NCI-H460 (cell line): ENCODE measurements around the gene TRIM49C. TPM values are rescaled to one million over a fixed set of nuclear protein-coding genes. Genes with fewer than 3 reads are reported as not detected.
"Not testable (repeated sequence)": the region's sequence is repeated elsewhere in the genome, so short reads cannot be mapped to it uniquely, and the experiment has no call there.

Source experiments
- DNase-seq: peaks from one replicate; pipeline ENCODE4 v3.0.0-alpha.2; 2016; ENCODE audit warnings: low read depth; ENCODE audit errors: extremely low read depth
- polyA plus RNA-seq: library from polyadenylated mRNA; depleted of rRNA; stranded (reverse); fragments of >200 nt; gene quantifications from 2 replicates; pipeline ENCODE4 v1.2.3, GENCODE V29; 2014; cell fraction: nucleus; rRNA removed
- small RNA-seq, 2 experiments: library from RNA; depleted of rRNA; stranded (forward); fragments of <200 nt; gene quantifications; one replicate each; pipeline ENCODE3, GENCODE V24; 2014
- total RNA-seq: library from RNA; depleted of rRNA; stranded (reverse); fragments of >200 nt; shearing (Covaris generic); gene quantifications from 2 replicates; pipeline ENCODE4 v1.2.3, GENCODE V29; 2014; rRNA removed

TRIM49C gene, protein sequence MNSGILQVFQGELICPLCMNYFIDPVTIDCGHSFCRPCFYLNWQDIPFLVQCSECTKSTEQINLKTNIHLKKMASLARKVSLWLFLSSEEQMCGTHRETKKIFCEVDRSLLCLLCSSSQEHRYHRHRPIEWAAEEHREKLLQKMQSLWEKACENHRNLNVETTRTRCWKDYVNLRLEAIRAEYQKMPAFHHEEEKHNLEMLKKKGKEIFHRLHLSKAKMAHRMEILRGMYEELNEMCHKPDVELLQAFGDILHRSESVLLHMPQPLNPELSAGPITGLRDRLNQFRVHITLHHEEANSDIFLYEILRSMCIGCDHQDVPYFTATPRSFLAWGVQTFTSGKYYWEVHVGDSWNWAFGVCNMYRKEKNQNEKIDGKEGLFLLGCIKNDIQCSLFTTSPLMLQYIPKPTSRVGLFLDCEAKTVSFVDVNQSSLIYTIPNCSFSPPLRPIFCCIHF
- total RNA-seq, result not detected in 2 replicates
- polyA plus RNA-seq, result not detected in 2 replicates

DNA sequence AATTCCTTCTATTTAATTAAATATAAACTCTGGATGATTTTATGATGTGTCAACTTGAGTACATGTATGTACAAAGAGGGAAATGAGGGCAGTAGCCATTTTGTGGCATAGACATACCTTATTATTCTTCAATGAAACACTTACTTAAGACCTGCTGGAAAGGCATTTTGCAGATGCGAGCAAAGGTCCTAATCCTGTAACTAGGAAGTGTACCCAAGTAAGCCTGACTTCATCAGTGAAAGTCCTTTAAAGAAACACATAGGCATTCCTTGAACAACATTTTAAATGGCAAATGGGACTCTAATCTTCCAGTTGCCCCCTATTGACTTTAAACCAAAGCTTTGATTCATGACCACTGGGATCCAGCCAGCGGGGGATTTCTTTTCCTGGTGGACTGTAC lies at the start of gene TRIM49C:
Gene TRIM49C, plus strand, starts transcription at position 301 of the 400 bp plus-strand sequence. CDS start 4,106 bp downstream, outside the sequence.
- not testable (repeated sequence) for DNase-seq

DNA sequence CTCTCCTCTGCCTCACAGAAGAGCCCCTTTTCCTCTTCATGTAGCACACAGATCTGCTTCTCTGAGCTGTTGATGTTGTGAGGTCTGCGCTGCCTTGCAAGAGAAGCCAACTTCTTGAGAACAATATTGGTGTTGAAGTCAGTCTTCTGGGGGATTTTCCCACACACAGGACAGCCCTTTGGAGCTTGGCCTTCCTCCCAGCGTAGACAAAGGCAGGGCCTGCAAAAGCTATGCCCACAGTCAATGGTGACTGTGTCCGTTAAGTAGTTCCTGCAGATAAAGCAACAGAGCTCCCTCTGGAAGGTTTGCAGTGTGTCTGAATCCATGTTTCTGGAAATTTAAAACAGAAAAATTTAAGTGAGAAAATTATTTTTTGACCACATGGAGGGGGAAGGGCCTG lies 6.7 kb upstream of the TRIM49C start:
- not testable (repeated sequence) for DNase-seq

DNA sequence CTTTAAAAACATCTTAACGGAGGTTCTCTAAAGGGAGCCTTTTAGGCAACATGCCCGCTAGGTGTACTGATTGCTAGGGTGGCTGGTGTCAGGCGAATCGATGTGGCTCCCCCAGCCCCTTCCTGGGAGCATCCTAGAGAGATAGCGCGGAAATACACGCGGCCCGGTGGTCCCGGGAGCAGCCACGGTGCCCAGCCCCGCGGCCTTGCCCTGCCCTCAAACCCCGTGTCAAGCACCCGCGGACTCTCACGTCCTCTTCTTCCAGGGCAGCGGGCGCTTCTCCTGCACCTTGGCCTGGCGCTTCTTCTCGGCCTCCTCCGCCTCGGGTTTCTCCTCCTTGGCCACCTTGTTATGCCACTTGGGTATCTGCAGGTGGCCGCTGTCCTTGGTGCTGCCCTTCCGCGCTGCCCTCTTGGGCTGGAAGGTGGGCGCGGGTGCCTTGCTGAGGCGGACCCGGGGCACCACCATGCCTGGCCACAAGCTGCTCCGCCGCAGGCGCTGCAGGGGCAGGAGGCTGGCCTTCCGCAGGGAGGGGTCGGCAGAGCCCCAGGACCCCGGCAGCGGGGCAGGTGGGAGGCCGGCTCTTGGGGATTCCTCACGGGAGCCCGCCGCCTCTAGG lies 20.8 kb downstream of the TRIM49C start:
- not testable (repeated sequence) for DNase-seq

DNA sequence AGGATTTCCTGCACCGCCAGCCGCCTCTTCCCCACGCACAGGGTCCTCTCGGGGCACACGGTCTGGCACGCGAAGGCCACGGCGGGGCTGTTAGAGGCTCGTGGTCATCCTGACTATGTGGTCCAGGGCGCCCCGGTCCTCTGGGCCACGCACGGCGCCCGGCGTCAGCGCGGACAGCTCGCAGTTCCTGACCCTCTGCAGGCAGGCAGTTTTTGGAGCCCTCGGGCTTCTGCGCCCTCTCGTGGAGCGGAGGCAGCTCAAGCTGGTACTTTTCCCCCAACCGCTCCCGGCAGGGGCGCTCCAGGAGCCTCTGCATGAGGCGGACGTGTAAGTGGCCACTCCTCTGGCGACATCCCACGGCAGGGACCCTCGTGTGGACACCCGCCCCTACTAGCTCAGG lies 21.4 kb downstream of the TRIM49C start:
- DNase-seq, result not testable (repeated sequence)

DNA sequence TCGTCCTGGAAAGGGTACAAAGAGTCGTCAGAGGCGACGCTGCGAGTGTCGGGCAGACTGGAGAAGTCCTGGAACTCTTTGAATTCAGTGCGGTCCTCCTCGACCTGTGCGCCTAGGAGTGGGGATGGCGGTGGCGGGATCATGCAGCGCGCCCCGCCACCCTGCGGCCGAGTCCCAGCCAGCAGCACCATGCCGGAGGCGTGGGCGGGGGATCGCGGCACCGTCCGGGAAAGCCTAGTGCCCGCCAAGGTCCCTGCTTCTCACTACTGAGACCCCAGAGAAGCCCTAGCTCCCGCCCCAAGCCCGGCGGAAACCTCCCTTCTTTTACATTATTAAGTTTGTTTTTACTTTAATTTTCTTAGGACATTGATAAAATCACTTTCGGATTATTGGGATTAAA lies 22.6 kb downstream of the TRIM49C start:
- DNase-seq, result not testable (repeated sequence)

DNA sequence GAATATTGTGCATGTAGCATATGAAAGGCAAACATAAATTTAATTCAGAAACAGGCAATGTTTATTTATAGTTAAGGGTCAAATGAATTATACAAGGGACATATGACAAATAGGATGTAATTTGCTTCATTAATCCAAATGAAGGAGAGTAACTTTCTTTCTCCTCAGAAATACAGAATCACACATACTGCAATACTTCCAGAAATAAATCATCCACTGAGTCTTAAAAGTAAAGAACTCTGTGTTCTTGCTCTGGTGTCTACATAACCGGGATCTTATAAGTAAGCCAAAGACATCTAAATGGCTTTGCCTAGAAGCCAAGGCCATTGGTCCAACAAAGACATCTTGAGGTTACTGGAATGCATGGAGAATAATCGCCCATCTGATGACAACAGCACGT lies 54.7 kb downstream of the TRIM49C start, which contains the start of gene UBTFL1:
Gene UBTFL1, plus strand, starts transcription at position 301 of the 400 bp plus-strand sequence. Its CDS starts 0 bp downstream, at position 301.
- DNase-seq, result not testable (repeated sequence)

DNA sequence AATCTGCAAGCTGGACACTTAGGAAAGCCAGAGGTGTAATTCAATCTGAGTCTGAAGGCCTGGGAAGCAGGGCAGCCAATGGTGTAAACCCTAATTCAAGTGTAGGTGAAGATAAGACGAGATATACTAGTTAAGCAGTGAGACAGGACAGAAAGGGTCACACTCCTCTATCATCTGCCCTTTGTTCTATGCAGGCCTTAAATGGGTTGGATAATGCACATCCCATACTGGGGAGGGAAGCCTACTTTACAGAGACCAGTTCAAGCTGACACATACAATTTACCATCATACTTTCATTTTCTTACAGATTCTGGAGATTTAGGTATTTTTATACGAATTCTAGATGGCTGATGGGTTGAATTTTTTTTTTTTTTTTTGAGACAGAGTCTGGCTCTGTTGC lies 57.8 kb downstream of the TRIM49C start:
- not testable (repeated sequence) for DNase-seq

Small RNA genes lying within 50 kb of the gene (small RNA-seq; reads per million reads assigned to genes)
- gene AP000827.1, result 0 reads per million in 2 experiments

Other genes with a start within 250 kb of the TRIM49C start
- not detected in 2 replicates for gene TRIM49, start 222.5 kb upstream of the TRIM49C start, total RNA-seq
- not detected in 2 replicates for gene TRIM64B, start 152.6 kb upstream of the TRIM49C start, total RNA-seq
- 0.17 TPM in 1 of 2 replicates, not detected in the other for gene TRIM49D1, start 108.9 kb upstream of the TRIM49C start, total RNA-seq
- gene TRIM49D2, start 107.0 kb upstream of the TRIM49C start, total RNA-seq, result not detected in 2 replicates
- gene TRIM64, start 65.1 kb upstream of the TRIM49C start, total RNA-seq, result not detected in 2 replicates
- gene UBTFL1, start 54.8 kb downstream of the TRIM49C start, total RNA-seq, result not detected in 2 replicates
- not detected in 2 replicates for gene NAALAD2, start 103.6 kb downstream of the TRIM49C start, total RNA-seq
- 33.8 and 37.5 TPM in 2 replicates for gene CHORDC1, start 191.9 kb downstream of the TRIM49C start, total RNA-seq